ENCODE data around the gene PCIF1.

- no peak for TF ChIP-seq OSR2 (tag by site-specific recombination; IDR thresholded peaks at IDR 0.05)
- TF ChIP-seq ZNF510 (tag by site-specific recombination; IDR thresholded peaks at IDR 0.05; ENCODE audit: insufficient replicate concordance): no peak
- no peak for TF ChIP-seq YY1 (tag by site-specific recombination; IDR thresholded peaks at IDR 0.05)
- no peak for TF ChIP-seq PRDM1 (tag by site-specific recombination; IDR thresholded peaks at IDR 0.05)
- no peak for TF ChIP-seq ZNF146 (tag by site-specific recombination; IDR thresholded peaks at IDR 0.05)
- TF ChIP-seq ZBTB1 (tag by site-specific recombination; IDR thresholded peaks at IDR 0.05): no peak
Observed at GRCh38 chr20:45981261-45981660, 46.8 kb downstream of the PCIF1 start.

All from HEK293 (cell line).